Measurements from ENCODE around the gene TNFRSF12A.

The TNFRSF12A gene

GRCh38 chr16:3020247-3020603, at the start of gene TNFRSF12A:
TSS of gene TNFRSF12A (plus strand) at chr16:3020368. CDS start at chr16:3020398, 30 bp downstream.
- DNase-seq, result peak; percentile 86 to 91

GRCh38 chr16:2970563-2970962, 49.6 kb upstream of the TNFRSF12A start:
- TF ChIP-seq POLR2A (IDR thresholded peaks at IDR 0.05; ENCODE audit: low read length), result peak; percentile 11
- no peak for TF ChIP-seq GATA1 (IDR thresholded peaks at IDR 0.05; ENCODE audit: low read depth, low read length)
- DNase-seq, result peak; percentile 40 to 58

More at GRCh38 chr16:3020247-3020603, at the start of gene TNFRSF12A:
- TF ChIP-seq POLR2A (IDR thresholded peaks at IDR 0.05; ENCODE audit: low read length) (peak; percentile 73), GATA1 (IDR thresholded peaks at IDR 0.05; ENCODE audit: low read depth, low read length) (no peak)

- DNase-seq, result no peak
- peak; percentile 6 for TF ChIP-seq POLR2A (IDR thresholded peaks at IDR 0.05; ENCODE audit: low read length)
- TF ChIP-seq GATA1 (IDR thresholded peaks at IDR 0.05; ENCODE audit: low read depth, low read length), result no peak
Observed at GRCh38 chr16:2971134-2971984, 48.8 kb upstream of the TNFRSF12A start.

GRCh38 chr16:2971985-2972784, 48.0 kb upstream of the TNFRSF12A start:
- DNase-seq, result no peak
- no peak for TF ChIP-seq GATA1 (IDR thresholded peaks at IDR 0.05; ENCODE audit: low read depth, low read length)
- TF ChIP-seq POLR2A (IDR thresholded peaks at IDR 0.05; ENCODE audit: low read length), result no peak

GRCh38 chr16:2973093-2973492, 47.1 kb upstream of the TNFRSF12A start:
- no peak for DNase-seq
- no peak for TF ChIP-seq POLR2A (IDR thresholded peaks at IDR 0.05; ENCODE audit: low read length)
- no peak for TF ChIP-seq GATA1 (IDR thresholded peaks at IDR 0.05; ENCODE audit: low read depth, low read length)

GRCh38 chr16:2973605-2974318, 46.4 kb upstream of the TNFRSF12A start:
- no peak for DNase-seq
- no peak for TF ChIP-seq GATA1 (IDR thresholded peaks at IDR 0.05; ENCODE audit: low read depth, low read length)
- TF ChIP-seq POLR2A (IDR thresholded peaks at IDR 0.05; ENCODE audit: low read length), result no peak

GRCh38 chr16:2974319-2975056, 45.7 kb upstream of the TNFRSF12A start:
- TF ChIP-seq POLR2A (IDR thresholded peaks at IDR 0.05; ENCODE audit: low read length) (no peak), GATA1 (IDR thresholded peaks at IDR 0.05; ENCODE audit: low read depth, low read length) (no peak)
- no peak for DNase-seq

GRCh38 chr16:2975161-2975795, 44.9 kb upstream of the TNFRSF12A start:
- TF ChIP-seq POLR2A (IDR thresholded peaks at IDR 0.05; ENCODE audit: low read length), result peak; percentile 9
- TF ChIP-seq GATA1 (IDR thresholded peaks at IDR 0.05; ENCODE audit: low read depth, low read length), result no peak
- DNase-seq, result no peak

- TF ChIP-seq GATA1 (IDR thresholded peaks at IDR 0.05; ENCODE audit: low read depth, low read length) (no peak), POLR2A (IDR thresholded peaks at IDR 0.05; ENCODE audit: low read length) (no peak)
- no peak for DNase-seq
Observed at GRCh38 chr16:2976201-2976600, 44.0 kb upstream of the TNFRSF12A start.

GRCh38 chr16:2976673-2977072, 43.5 kb upstream of the TNFRSF12A start:
- TF ChIP-seq POLR2A (IDR thresholded peaks at IDR 0.05; ENCODE audit: low read length), result no peak
- TF ChIP-seq GATA1 (IDR thresholded peaks at IDR 0.05; ENCODE audit: low read depth, low read length), result no peak
- no peak for DNase-seq

- no peak for DNase-seq
- TF ChIP-seq POLR2A (IDR thresholded peaks at IDR 0.05; ENCODE audit: low read length) (no peak), GATA1 (IDR thresholded peaks at IDR 0.05; ENCODE audit: low read depth, low read length) (no peak)
Observed at GRCh38 chr16:2977440-2977839, 42.7 kb upstream of the TNFRSF12A start.

GRCh38 chr16:2979669-2980226, 40.4 kb upstream of the TNFRSF12A start:
- TF ChIP-seq GATA1 (IDR thresholded peaks at IDR 0.05; ENCODE audit: low read depth, low read length) (no peak), POLR2A (IDR thresholded peaks at IDR 0.05; ENCODE audit: low read length) (no peak)
- DNase-seq, result peak; percentile 72 to 77
